HepG2 (cell line): ENCODE results near the gene SLC8A2. TPM values are rescaled to one million over a fixed set of nuclear protein-coding genes. Genes with fewer than 3 reads are reported as not detected.

Experiments
- ATF7 ChIP-seq, 2 experiments: fragments of 450-650 bp in 1 of 2; sonication (generic) in 1 of 2; formaldehyde crosslinking in 1 of 2; IDR thresholded peaks; 2 replicates each; pipeline versions ENCODE4 v1.4.0 to v1.6.1; 2016 to 2020; ENCODE audit warnings: antibody characterized with exemption in 1 of 2, mild to moderate bottlenecking in 1 of 2, missing genetic modification reagents in 1 of 2
- ELF3 ChIP-seq: IDR thresholded peaks from 2 replicates; pipeline ENCODE4 v1.6.1; 2016; ENCODE audit warnings: missing genetic modification reagents, missing compliant biosample characterization
- IRF2 ChIP-seq: IDR thresholded peaks from 2 replicates; pipeline ENCODE4 v1.6.1; 2018; ENCODE audit warnings: missing genetic modification reagents, missing compliant biosample characterization
- NR2F2 ChIP-seq: IDR thresholded peaks from 2 replicates; pipeline ENCODE4 v1.6.1; 2012; ENCODE audit warnings: low read depth, inconsistent platforms, borderline replicate concordance
- POLR2G ChIP-seq: fragments of 200-400 bp; formaldehyde crosslinking; IDR thresholded peaks from 2 replicates; pipeline ENCODE4 v1.6.1; 2018; ENCODE audit warnings: mild to moderate bottlenecking, low read depth, low read length, moderate library complexity
- RNF2 ChIP-seq: fragments of 450-650 bp; conservative IDR thresholded peaks from 2 replicates; pipeline ENCODE4 v1.6.1; 2016; ENCODE audit warnings: low read depth
- SAFB2 ChIP-seq: sonication (generic); formaldehyde crosslinking; IDR thresholded peaks from 2 replicates; pipeline ENCODE4 v1.5.1; 2020; ENCODE audit warnings: missing genetic modification reagents, low read depth, mild to moderate bottlenecking, borderline replicate concordance
- SCMH1 ChIP-seq: sonication (generic); formaldehyde crosslinking; IDR thresholded peaks from 2 replicates; pipeline ENCODE4 v1.9.0; 2021; ENCODE audit warnings: missing genetic modification reagents, mild to moderate bottlenecking, borderline replicate concordance
- ZFP41 ChIP-seq: sonication (generic); formaldehyde crosslinking; IDR thresholded peaks from 2 replicates; pipeline ENCODE4 v1.4.0; 2020; ENCODE audit warnings: mild to moderate bottlenecking, missing genetic modification reagents, borderline replicate concordance
- ZFY ChIP-seq: sonication (generic); formaldehyde crosslinking; IDR thresholded peaks from 2 replicates; pipeline ENCODE4 v1.4.0; 2020; ENCODE audit warnings: missing genetic modification reagents
- ZNF205 ChIP-seq: IDR thresholded peaks from 2 replicates; pipeline ENCODE4 v1.6.1; 2018; ENCODE audit warnings: missing biosample characterization, missing genetic modification reagents
- ZNF329 ChIP-seq: sonication (generic); formaldehyde crosslinking; IDR thresholded peaks from 2 replicates; pipeline ENCODE4 v1.9.0; 2021; ENCODE audit warnings: low read depth, mild to moderate bottlenecking, missing genetic modification reagents
- ZNF605 ChIP-seq: sonication (generic); formaldehyde crosslinking; IDR thresholded peaks from 2 replicates; pipeline ENCODE4 v1.8.0; 2022; ENCODE audit warnings: mild to moderate bottlenecking, missing genetic modification reagents
- ZNF616 ChIP-seq: sonication (generic); formaldehyde crosslinking; IDR thresholded peaks from 2 replicates; pipeline ENCODE4 v1.5.0; 2020; ENCODE audit warnings: low read depth, mild to moderate bottlenecking, missing genetic modification reagents
- ZNF670 ChIP-seq: sonication (generic); formaldehyde crosslinking; IDR thresholded peaks from 2 replicates; pipeline ENCODE4 v1.8.0; 2022; ENCODE audit warnings: mild to moderate bottlenecking, missing genetic modification reagents, borderline replicate concordance
- ZNF672 ChIP-seq: sonication (generic); formaldehyde crosslinking; IDR thresholded peaks from 2 replicates; pipeline ENCODE4 v1.8.1; 2022; ENCODE audit warnings: missing genetic modification reagents
- ZNF777 ChIP-seq: sonication (generic); formaldehyde crosslinking; IDR thresholded peaks from 2 replicates; pipeline ENCODE4 v1.4.0; 2020; ENCODE audit warnings: missing genetic modification reagents
- polyA plus RNA-seq, 8 experiments: library from polyadenylated mRNA; depleted of rRNA in 3 of 8; stranded (reverse) in 7 of 8; unstranded in 1 of 8; fragments of >200 nt; fragmentation: Illumina TruSeq in 4 of 8; extraction: Trizol in 4 of 8; gene quantifications; 2 replicates each; pipeline versions ENCODE4 v1.2.1 to v1.2.3, GENCODE V29; 2011 to 2016; ENCODE audit warnings: low read depth in 4 of 8, missing spikeins in 1 of 8, mixed read lengths in 1 of 8; ENCODE audit not compliant: insufficient read depth in 1 of 8
- total RNA-seq, 5 experiments: library from RNA; depleted of rRNA; stranded (reverse); fragments of >200 nt; fragmentation: Illumina TruSeq; extraction: Trizol; gene quantifications; 2 replicates each; pipeline ENCODE4 v1.2.3, GENCODE V29; 2016; ENCODE audit warnings: low read depth in 1 of 5
- TF ChIP-seq, protein P1 (sequence below): sonication (generic); formaldehyde crosslinking; IDR thresholded peaks from 2 replicates; pipeline ENCODE4 v1.5.0; 2020; ENCODE audit warnings: mild to moderate bottlenecking, low read depth, missing genetic modification reagents, borderline replicate concordance
- TF ChIP-seq, protein P2 (sequence below): sonication (generic); formaldehyde crosslinking; IDR thresholded peaks from 2 replicates; pipeline ENCODE4 v1.4.0; 2020; ENCODE audit warnings: missing genetic modification reagents
- TF ChIP-seq, protein P3 (sequence below): sonication (generic); formaldehyde crosslinking; IDR thresholded peaks from 2 replicates; pipeline ENCODE4 v1.4.0; 2020; ENCODE audit warnings: missing genetic modification reagents, mild to moderate bottlenecking, borderline replicate concordance
- TF ChIP-seq, protein P4 (sequence below): sonication (generic); formaldehyde crosslinking; IDR thresholded peaks from 2 replicates; pipeline ENCODE4 v1.8.0; 2022; ENCODE audit warnings: low read depth, missing genetic modification reagents
- TF ChIP-seq, protein P5 (sequence below): IDR thresholded peaks from 2 replicates; pipeline ENCODE4 v1.6.1; 2016; ENCODE audit warnings: low read depth
- TF ChIP-seq, protein P6 (sequence below): sonication (generic); formaldehyde crosslinking; IDR thresholded peaks from 2 replicates; pipeline ENCODE4 v1.5.0; 2020; ENCODE audit warnings: missing genetic modification reagents

Gene SLC8A2
- total and polyA plus RNA-seq, 2 of the 13 experiments (the other 11 are each of a cell fraction or from before 2014, with no cell fraction given) = 0.02 TPM; not detected in 1

DNA sequence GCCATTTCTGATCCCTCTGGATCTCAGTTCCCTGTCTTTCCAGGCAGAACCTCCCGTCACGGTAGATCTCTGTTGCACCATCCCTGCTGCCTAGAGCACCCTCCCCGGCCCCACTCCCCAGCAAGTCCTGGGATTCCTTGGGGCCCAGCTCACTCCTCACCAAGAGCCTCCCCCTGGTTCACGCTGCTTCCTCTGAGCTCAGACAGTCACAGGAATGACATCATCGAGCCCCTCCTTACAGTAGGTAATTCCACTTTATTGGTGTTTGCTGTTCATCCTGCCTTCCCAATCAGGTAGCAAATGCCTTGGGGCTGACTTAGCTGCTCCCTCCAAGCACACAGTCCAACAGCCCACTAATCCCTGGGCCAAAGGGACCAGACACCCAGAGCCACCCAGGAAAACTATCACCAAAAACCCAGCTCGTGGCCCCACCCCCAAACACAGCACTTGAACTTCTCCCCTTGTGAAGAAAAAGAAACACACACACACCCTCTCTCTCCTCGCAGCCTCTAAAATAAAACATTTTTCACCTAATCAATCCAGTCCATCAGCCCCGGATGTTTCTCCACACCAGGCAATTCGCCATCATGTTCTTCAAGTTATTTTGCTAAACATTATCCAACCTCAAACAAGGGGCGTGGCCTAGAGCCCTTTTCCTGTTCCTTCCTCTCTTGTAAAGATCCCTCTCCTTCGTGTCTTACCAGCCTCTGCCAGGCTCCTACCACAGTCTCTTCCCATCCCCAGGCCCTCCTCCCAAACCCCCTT, 40.7 kb upstream of the SLC8A2 start (continued):
- TF ChIP-seq, protein P1, sequence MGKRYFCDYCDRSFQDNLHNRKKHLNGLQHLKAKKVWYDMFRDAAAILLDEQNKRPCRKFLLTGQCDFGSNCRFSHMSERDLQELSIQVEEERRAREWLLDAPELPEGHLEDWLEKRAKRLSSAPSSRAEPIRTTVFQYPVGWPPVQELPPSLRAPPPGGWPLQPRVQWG = no peak
- TF ChIP-seq ZNF616 (no peak), POLR2G (peak; percentile 49; the same call in 1 of the 2 replicates), ATF7 (IDR thresholded peaks at IDR 0.05) (peak; percentile 77; the same call in 1 of the 2 replicates), ATF7 (CRISPR knock-in tag; IDR thresholded peaks at IDR 0.05) (no peak), ZFP41 (no peak), ZNF777 (CRISPR knock-in tag) (no peak), SAFB2 (CRISPR knock-in tag) (no peak), ZNF670 (CRISPR knock-in tag) (no peak), ZNF672 (CRISPR knock-in tag) (no peak), ZNF605 (CRISPR knock-in tag) (0 out of 2 replicates have a peak, but pooled peaks have one; percentile 15), ZNF205 (CRISPR knock-in tag) (no peak), ZNF329 (CRISPR knock-in tag) (0 out of 2 replicates have a peak, but pooled peaks have one; percentile 17), ZFY (CRISPR knock-in tag) (no peak), ELF3 (CRISPR knock-in tag) (0 out of 2 replicates have a peak, but pooled peaks have one; percentile 29), NR2F2 (no peak), SCMH1 (CRISPR knock-in tag) (no peak), RNF2 (no peak), IRF2 (CRISPR knock-in tag) (peak; percentile 25; the same call in 1 of the 2 replicates)
- TF ChIP-seq, protein P2, sequence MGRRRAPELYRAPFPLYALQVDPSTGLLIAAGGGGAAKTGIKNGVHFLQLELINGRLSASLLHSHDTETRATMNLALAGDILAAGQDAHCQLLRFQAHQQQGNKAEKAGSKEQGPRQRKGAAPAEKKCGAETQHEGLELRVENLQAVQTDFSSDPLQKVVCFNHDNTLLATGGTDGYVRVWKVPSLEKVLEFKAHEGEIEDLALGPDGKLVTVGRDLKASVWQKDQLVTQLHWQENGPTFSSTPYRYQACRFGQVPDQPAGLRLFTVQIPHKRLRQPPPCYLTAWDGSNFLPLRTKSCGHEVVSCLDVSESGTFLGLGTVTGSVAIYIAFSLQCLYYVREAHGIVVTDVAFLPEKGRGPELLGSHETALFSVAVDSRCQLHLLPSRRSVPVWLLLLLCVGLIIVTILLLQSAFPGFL (CRISPR knock-in tag) = no peak
- TF ChIP-seq, protein P3, sequence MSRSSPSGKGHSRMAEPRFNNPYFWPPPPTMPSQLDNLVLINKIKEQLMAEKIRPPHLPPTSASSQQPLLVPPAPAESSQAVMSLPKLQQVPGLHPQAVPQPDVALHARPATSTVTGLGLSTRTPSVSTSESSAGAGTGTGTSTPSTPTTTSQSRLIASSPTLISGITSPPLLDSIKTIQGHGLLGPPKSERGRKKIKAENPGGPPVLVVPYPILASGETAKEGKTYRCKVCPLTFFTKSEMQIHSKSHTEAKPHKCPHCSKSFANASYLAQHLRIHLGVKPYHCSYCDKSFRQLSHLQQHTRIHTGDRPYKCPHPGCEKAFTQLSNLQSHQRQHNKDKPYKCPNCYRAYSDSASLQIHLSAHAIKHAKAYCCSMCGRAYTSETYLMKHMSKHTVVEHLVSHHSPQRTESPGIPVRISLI (CRISPR knock-in tag) = no peak
- TF ChIP-seq, protein P4, sequence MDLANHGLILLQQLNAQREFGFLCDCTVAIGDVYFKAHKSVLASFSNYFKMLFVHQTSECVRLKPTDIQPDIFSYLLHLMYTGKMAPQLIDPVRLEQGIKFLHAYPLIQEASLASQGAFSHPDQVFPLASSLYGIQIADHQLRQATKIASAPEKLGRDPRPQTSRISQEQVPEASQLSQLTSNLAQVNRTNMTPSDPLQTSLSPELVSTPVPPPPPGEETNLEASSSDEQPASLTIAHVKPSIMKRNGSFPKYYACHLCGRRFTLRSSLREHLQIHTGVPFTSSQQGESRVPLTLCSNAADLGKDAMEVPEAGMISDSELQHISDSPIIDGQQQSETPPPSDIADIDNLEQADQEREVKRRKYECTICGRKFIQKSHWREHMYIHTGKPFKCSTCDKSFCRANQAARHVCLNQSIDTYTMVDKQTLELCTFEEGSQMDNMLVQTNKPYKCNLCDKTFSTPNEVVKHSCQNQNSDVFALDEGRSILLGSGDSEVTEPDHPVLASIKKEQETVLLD (CRISPR knock-in tag) = no peak
- TF ChIP-seq, protein P5, sequence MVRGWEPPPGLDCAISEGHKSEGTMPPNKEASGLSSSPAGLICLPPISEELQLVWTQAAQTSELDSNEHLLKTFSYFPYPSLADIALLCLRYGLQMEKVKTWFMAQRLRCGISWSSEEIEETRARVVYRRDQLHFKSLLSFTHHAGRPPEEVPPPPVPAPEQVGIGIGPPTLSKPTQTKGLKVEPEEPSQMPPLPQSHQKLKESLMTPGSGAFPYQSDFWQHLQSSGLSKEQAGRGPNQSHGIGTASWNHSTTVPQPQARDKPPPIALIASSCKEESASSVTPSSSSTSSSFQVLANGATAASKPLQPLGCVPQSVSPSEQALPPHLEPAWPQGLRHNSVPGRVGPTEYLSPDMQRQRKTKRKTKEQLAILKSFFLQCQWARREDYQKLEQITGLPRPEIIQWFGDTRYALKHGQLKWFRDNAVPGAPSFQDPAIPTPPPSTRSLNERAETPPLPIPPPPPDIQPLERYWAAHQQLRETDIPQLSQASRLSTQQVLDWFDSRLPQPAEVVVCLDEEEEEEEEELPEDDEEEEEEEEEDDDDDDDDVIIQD (CRISPR knock-in tag) = no peak
- TF ChIP-seq, protein P6, sequence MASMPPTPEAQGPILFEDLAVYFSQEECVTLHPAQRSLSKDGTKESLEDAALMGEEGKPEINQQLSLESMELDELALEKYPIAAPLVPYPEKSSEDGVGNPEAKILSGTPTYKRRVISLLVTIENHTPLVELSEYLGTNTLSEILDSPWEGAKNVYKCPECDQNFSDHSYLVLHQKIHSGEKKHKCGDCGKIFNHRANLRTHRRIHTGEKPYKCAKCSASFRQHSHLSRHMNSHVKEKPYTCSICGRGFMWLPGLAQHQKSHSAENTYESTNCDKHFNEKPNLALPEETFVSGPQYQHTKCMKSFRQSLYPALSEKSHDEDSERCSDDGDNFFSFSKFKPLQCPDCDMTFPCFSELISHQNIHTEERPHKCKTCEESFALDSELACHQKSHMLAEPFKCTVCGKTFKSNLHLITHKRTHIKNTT (CRISPR knock-in tag) = no peak
